Fibroblast of lung (primary cell): Measurements from ENCODE around the gene C9orf72. TPM values are rescaled to one million over a fixed set of nuclear protein-coding genes. Genes with fewer than 3 reads are reported as not detected.
A peak's percentile ranks its signal among the peaks of the same experiment; 100 is the strongest.

Experiments
- DNase-seq, 2 donors: peaks; one replicate each; pipeline versions ENCODE4 v3.0.0 to v3.0.0-alpha.2; 2010; ENCODE audit warnings: low read depth in 2 of 2
- H2AFZ ChIP-seq: 2 replicates; pipeline ENCODE4 v1.5.1; 2012; ENCODE audit warnings: low read length, control low read depth, inconsistent platforms
- H3K27ac ChIP-seq: 2 replicates; pipeline ENCODE4 v1.5.1; 2011; ENCODE audit warnings: low read length, control low read depth; ENCODE audit not compliant: insufficient read depth
- H3K27me3 ChIP-seq: 2 replicates; pipeline ENCODE4 v1.5.1; 2011; ENCODE audit warnings: mild to moderate bottlenecking, low read length; ENCODE audit not compliant: control insufficient read depth, insufficient read depth
- H3K36me3 ChIP-seq: 2 replicates; pipeline ENCODE4 v1.5.1; 2011; ENCODE audit warnings: low read length; ENCODE audit not compliant: control insufficient read depth, insufficient read depth
- H3K4me1 ChIP-seq: 2 replicates; pipeline ENCODE4 v1.5.1; 2011; ENCODE audit warnings: low read length; ENCODE audit not compliant: control insufficient read depth, insufficient read depth; ENCODE audit errors: extremely low read depth
- H3K4me2 ChIP-seq: 2 replicates; pipeline ENCODE4 v1.5.1; 2011; ENCODE audit warnings: low read length, control low read depth; ENCODE audit not compliant: insufficient read depth; ENCODE audit errors: extremely low read depth
- H3K4me3 ChIP-seq, 4 experiments: fragments of 200-600 bp in 1 of 4; sonication (generic) in 1 of 4; replicated peaks in 1 of 4; 2 replicates each; pipeline ENCODE4 v1.5.1; 2011 to 2016; ENCODE audit warnings: low read length in 4 of 4, low read depth in 3 of 4, mild to moderate bottlenecking in 3 of 4, control low read depth in 2 of 4, inconsistent platforms in 1 of 4, mixed read lengths in 1 of 4; ENCODE audit not compliant: insufficient read depth in 1 of 4; ENCODE audit errors: control extremely low read depth in 1 of 4
- H3K79me2 ChIP-seq: 2 replicates; pipeline ENCODE4 v1.5.1; 2012; ENCODE audit warnings: mild to moderate bottlenecking, low read length, inconsistent platforms; ENCODE audit not compliant: control insufficient read depth, insufficient read depth
- H3K9ac ChIP-seq: 2 replicates; pipeline ENCODE4 v1.5.1; 2011; ENCODE audit warnings: mild to moderate bottlenecking, low read length, control low read depth; ENCODE audit not compliant: insufficient read depth
- H3K9me3 ChIP-seq: 2 replicates; pipeline ENCODE4 v1.5.1; 2012; ENCODE audit warnings: low read depth, low read length; ENCODE audit not compliant: control insufficient read depth, insufficient read depth
- H4K20me1 ChIP-seq: 2 replicates; pipeline ENCODE4 v1.5.1; 2011; ENCODE audit warnings: low read length; ENCODE audit not compliant: control insufficient read depth, insufficient read depth; ENCODE audit errors: extremely low read depth
- CTCF ChIP-seq, 2 donors: IDR thresholded peaks in 1 of 2; conservative IDR thresholded peaks in 1 of 2; 1 replicate in 1 of 2; 2 replicates in 1 of 2; pipeline ENCODE4 v1.5.1; 2011 to 2012; ENCODE audit warnings: low read length in 2 of 2, control low read depth in 1 of 2, inconsistent platforms in 1 of 2, low read depth in 1 of 2, mild to moderate bottlenecking in 1 of 2
- EZH2 ChIP-seq: IDR thresholded peaks from 2 replicates; pipeline ENCODE4 v1.5.1; 2012; ENCODE audit warnings: low read length, control low read depth, mild to moderate bottlenecking; ENCODE audit errors: missing control alignments
- polyA plus RNA-seq, 2 donors: library from polyadenylated mRNA; depleted of rRNA in 1 of 2; stranded (reverse) in 1 of 2; unstranded in 1 of 2; fragments of >200 nt; gene quantifications; 2 replicates each; pipeline ENCODE4 v1.2.1, GENCODE V29; 2011 to 2012; ENCODE audit warnings: missing spikeins in 1 of 2
- total RNA-seq: library from RNA; depleted of rRNA; stranded (reverse); fragments of >200 nt; gene quantifications from 2 replicates; pipeline ENCODE4 v1.2.1, GENCODE V29; 2014

The C9orf72 gene
- total and polyA plus RNA-seq, 2 donors (not counting 1 experiment from before 2014, with no cell fraction given), result 3.6 to 4.5 TPM

DNA sequence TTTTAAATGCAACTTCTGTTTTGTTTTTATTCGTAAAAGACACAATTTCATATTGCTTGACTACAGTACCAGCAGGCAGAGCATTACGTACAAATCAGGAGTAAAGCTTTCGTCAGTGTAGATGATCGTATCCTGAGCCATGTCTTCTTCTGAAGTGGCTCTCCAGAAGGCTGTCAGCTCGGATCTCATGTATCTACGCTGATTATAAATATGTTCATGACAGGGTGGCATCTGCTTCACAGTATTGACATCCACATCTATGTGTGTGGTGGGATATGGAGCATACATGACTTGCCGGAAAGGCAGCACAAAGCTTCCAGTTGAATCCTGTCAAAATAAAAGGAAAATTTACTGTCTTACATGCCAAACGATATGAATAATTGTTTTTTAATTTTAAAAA is 16.8 kb downstream of the C9orf72 start:
- no peaks in the 10 kb centered on the region for H3K79me2 ChIP-seq

DNA sequence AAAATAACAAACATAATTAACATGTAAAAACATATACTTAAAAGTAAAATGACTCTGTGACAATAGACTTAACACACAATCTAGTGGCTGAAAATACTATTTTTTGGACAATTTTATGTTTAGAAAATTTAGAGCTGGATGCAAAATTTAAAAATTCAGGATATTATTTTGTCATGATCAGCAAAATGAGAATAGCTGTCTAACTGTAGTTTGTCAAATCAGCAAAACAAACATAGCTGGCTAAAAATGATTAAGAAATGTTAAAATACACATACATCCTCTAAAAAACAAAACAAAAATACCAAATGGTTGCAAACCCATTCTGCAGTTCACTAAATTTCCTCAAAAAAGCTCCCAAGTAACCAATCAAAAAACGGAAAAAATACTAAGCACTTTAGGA is 18.6 kb downstream of the C9orf72 start:
- TF ChIP-seq CTCF (conservative IDR thresholded peaks at IDR 0.05 in 1 of 2, IDR thresholded peaks at IDR 0.05 in 1 of 2; ENCODE audit: low read depth in 1 of 2, low read length in 2 of 2), result no peak
- TF ChIP-seq EZH2, result no peak
- Histone ChIP-seq H3K9me3 (no peaks in the 10 kb centered on the region), H4K20me1 (no peaks in the 10 kb centered on the region), H3K4me1 (no peaks in the 10 kb centered on the region), H3K27ac (no peak overlapping the region), H3K4me3 (no peak overlapping the region), H3K4me2 (no peak overlapping the region), H3K79me2 (no peaks in the 10 kb centered on the region), H3K9ac (no peak overlapping the region), H3K36me3 (no peaks in the 10 kb centered on the region), H2AFZ (no peak overlapping the region), H3K27me3 (no peaks in the 10 kb centered on the region)
- DNase-seq, result no peak

More for the DNA sequence above, 16.8 kb downstream of the C9orf72 start:
- Histone ChIP-seq H3K27ac (no peak overlapping the region), H3K9me3 (no peaks in the 10 kb centered on the region), H3K4me3 (no peak overlapping the region), H3K4me2 (no peak overlapping the region), H3K4me1 (no peaks in the 10 kb centered on the region), H2AFZ (no peak overlapping the region), H3K36me3 (no peaks in the 10 kb centered on the region), H3K27me3 (no peaks in the 10 kb centered on the region), H4K20me1 (no peaks in the 10 kb centered on the region), H3K9ac (no peak overlapping the region)
- TF ChIP-seq EZH2 (no peak), CTCF (conservative IDR thresholded peaks at IDR 0.05 in 1 of 2, IDR thresholded peaks at IDR 0.05 in 1 of 2; ENCODE audit: low read depth in 1 of 2, low read length in 2 of 2) (no peak)
- DNase-seq, result no peak

DNA sequence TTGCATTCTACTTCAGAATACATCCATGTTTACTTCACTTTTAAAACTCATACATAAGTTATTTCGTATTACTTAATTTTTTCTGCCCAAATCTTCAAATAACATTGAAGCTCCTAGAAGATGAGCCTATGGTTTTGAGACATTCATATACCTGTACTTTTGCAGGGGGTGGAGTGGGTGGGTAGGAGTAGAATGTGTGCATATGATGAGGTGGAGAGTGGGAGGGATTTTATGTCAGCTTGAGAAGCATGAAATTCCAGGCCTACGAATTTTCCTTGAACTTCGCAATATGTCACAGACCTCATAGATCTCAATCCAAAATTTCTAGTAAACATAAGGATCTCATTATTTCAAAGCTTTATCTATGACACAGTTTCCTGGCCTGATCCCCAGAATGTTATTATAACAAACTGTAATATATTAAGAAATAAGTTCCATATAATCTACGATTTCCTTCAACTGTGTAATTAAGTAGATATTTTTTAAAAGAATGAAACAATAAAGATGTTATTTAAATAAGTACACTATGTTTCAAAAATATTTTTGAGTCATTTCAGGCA is 24.0 kb downstream of the C9orf72 start:
- Histone ChIP-seq H3K4me2 (peak overlapping the region; percentile 11), H2AFZ (no peak overlapping the region), H3K79me2 (no peaks in the 10 kb centered on the region), H3K27ac (no peak overlapping the region), H3K27me3 (no peaks in the 10 kb centered on the region), H3K4me1 (no peaks in the 10 kb centered on the region), H3K4me3 (no peak overlapping the region), H3K9me3 (no peaks in the 10 kb centered on the region), H3K9ac (no peak overlapping the region), H4K20me1 (no peaks in the 10 kb centered on the region), H3K36me3 (no peaks in the 10 kb centered on the region)
- TF ChIP-seq CTCF (conservative IDR thresholded peaks at IDR 0.05 in 1 of 2, IDR thresholded peaks at IDR 0.05 in 1 of 2; ENCODE audit: low read depth in 1 of 2, low read length in 2 of 2) (no peak), EZH2 (no peak)
- DNase-seq, result peak in 1 of 2 donors; percentile 71
